ENCODE data around the gene ZC3HAV1.
"Not testable (repeated sequence)": the region's sequence is repeated elsewhere in the genome, so short reads cannot be mapped to it uniquely, and the experiment has no call there.

Gene ZC3HAV1

DNA sequence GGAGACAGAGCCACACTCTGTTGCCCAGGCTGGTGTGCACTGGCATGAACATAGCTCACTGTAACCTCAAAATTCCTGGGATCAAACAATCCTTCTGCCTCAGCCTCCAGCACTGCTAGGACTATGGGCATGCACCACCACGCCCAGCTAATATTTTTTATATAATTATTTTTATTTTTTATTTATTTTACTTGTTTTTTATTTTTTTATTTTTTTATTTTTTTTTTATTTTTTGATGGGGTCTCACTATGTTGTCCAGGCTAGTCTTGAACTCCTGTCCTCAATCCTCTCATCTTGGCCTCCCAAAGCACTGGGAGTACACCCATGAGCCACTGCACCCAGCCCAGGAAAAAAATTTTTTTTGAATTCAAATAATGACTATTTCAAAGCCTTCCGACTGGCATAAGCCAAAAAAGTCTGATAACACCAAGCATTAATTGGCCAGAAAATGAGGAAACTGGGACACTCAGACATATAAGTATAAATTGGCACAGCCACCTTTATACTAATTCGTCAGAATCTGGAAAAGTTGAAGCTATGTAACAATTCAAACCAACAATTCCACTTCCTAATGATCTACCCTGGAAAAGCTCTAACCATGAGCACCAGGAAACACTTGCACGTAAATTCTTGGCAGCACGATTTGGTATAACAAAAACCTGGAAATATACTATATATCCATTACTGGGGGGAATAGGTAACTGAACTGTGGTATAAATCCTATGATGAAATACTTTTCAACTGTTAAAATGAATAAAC is 6.3 kb downstream of the ZC3HAV1 start (continued):
- TF ChIP-seq TSHZ2 (CRISPR knock-in tag; IDR thresholded peaks at IDR 0.05): no peak
- no peak for TF ChIP-seq ARNTL (CRISPR knock-in tag; IDR thresholded peaks at IDR 0.05; ENCODE audit: borderline replicate concordance, low read depth)
- TF ChIP-seq TOX (CRISPR knock-in tag; IDR thresholded peaks at IDR 0.05; ENCODE audit: borderline replicate concordance): no peak
- TF ChIP-seq ZNF565 (CRISPR knock-in tag; conservative IDR thresholded peaks at IDR 0.05; ENCODE audit: low read depth): no peak

- ATAC-seq: not testable (repeated sequence)
Measured at GRCh38 chr7:139101637-139102158, 7.8 kb downstream of the ZC3HAV1 start.

DNA sequence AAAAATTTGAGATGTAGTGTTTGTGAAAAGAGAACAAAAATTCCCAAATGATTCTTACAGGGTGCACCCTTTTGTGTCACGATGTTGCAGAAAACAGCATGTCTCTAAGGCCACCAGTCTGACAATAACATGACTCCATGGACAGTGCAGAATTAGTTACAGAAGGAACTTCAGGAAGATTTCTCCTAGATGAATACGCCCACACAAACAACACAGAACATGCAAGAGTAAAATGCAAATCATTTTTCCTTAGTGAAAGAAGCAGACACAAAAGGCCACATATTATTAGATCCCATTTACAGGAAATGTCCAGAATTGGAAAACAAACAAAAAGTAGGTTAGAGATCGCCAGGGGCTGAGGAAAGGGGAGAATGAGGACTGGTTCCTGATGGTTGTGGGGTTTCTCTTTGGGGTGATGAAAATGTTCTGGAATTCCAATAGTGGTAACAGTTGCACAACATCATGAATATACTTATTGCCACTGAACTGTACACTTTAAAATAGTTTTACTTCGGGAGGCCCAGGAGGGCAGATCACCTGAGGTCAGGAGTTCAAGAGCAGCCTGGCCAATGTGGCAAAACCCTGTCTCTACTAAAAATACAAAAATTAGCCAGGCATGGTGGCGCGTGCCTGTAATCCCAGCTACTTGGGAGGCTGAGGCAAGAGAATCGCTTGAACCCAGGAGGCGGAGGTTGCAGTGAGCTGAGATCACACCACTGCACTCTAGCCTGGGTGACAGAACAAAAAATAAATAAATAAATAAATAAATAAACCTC is 10.2 kb downstream of the ZC3HAV1 start:
- no peak for TF ChIP-seq BACH2 (CRISPR knock-in tag; IDR thresholded peaks at IDR 0.05; ENCODE audit: borderline replicate concordance)
- TF ChIP-seq, protein P1, sequence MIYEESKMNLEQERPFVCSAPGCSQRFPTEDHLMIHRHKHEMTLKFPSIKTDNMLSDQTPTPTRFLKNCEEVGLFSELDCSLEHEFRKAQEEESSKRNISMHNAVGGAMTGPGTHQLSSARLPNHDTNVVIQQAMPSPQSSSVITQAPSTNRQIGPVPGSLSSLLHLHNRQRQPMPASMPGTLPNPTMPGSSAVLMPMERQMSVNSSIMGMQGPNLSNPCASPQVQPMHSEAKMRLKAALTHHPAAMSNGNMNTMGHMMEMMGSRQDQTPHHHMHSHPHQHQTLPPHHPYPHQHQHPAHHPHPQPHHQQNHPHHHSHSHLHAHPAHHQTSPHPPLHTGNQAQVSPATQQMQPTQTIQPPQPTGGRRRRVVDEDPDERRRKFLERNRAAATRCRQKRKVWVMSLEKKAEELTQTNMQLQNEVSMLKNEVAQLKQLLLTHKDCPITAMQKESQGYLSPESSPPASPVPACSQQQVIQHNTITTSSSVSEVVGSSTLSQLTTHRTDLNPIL (CRISPR knock-in tag; IDR thresholded peaks at IDR 0.05; ENCODE audit: low read depth): no peak
- TF ChIP-seq SNAI2 (CRISPR knock-in tag; IDR thresholded peaks at IDR 0.05): no peak
- TF ChIP-seq GLIS3 (CRISPR knock-in tag; IDR thresholded peaks at IDR 0.05): no peak
- no peak for TF ChIP-seq POU6F1 (CRISPR knock-in tag; IDR thresholded peaks at IDR 0.05; ENCODE audit: borderline replicate concordance, low read depth)
- no peak for TF ChIP-seq RARB (CRISPR knock-in tag; IDR thresholded peaks at IDR 0.05)
- TF ChIP-seq ZC3H10 (CRISPR knock-in tag; IDR thresholded peaks at IDR 0.05): no peak
- no peak for TF ChIP-seq TSHZ2 (CRISPR knock-in tag; IDR thresholded peaks at IDR 0.05)
- TF ChIP-seq CSDC2 (CRISPR knock-in tag; IDR thresholded peaks at IDR 0.05): no peak
- TF ChIP-seq ZNF8 (CRISPR knock-in tag; IDR thresholded peaks at IDR 0.05): no peak
- TF ChIP-seq ZNF70 (CRISPR knock-in tag; IDR thresholded peaks at IDR 0.05): no peak
- no peak for TF ChIP-seq ARNTL (CRISPR knock-in tag; IDR thresholded peaks at IDR 0.05; ENCODE audit: borderline replicate concordance, low read depth)
- no peak for ATAC-seq

GRCh38 chr7:139095194-139095659 is 14.3 kb downstream of the ZC3HAV1 start:
- ATAC-seq: no peak
- TF ChIP-seq, protein P2, sequence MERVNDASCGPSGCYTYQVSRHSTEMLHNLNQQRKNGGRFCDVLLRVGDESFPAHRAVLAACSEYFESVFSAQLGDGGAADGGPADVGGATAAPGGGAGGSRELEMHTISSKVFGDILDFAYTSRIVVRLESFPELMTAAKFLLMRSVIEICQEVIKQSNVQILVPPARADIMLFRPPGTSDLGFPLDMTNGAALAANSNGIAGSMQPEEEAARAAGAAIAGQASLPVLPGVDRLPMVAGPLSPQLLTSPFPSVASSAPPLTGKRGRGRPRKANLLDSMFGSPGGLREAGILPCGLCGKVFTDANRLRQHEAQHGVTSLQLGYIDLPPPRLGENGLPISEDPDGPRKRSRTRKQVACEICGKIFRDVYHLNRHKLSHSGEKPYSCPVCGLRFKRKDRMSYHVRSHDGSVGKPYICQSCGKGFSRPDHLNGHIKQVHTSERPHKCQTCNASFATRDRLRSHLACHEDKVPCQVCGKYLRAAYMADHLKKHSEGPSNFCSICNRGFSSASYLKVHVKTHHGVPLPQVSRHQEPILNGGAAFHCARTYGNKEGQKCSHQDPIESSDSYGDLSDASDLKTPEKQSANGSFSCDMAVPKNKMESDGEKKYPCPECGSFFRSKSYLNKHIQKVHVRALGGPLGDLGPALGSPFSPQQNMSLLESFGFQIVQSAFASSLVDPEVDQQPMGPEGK (CRISPR knock-in tag; IDR thresholded peaks at IDR 0.05; ENCODE audit: borderline replicate concordance): no peak
- TF ChIP-seq PPARA (CRISPR knock-in tag; IDR thresholded peaks at IDR 0.05; ENCODE audit: borderline replicate concordance): no peak
- no peak for TF ChIP-seq RARB (CRISPR knock-in tag; IDR thresholded peaks at IDR 0.05)
- no peak for TF ChIP-seq POU6F1 (CRISPR knock-in tag; IDR thresholded peaks at IDR 0.05; ENCODE audit: borderline replicate concordance, low read depth)
- no peak for TF ChIP-seq ZNF565 (CRISPR knock-in tag; conservative IDR thresholded peaks at IDR 0.05; ENCODE audit: low read depth)
- TF ChIP-seq ZC3H10 (CRISPR knock-in tag; IDR thresholded peaks at IDR 0.05): no peak
- no peak for TF ChIP-seq ARNTL (CRISPR knock-in tag; IDR thresholded peaks at IDR 0.05; ENCODE audit: borderline replicate concordance, low read depth)

Measured in SK-N-SH treated with all-trans-retinoic acid at 6 μM for 48 hours (cell line).